GM12892 (cell line): ENCODE data around the gene AAGAB. TPM values are rescaled to one million over a fixed set of nuclear protein-coding genes. Genes with fewer than 3 reads are reported as not detected.
A peak's percentile ranks its signal among the peaks of the same experiment; 100 is the strongest.
"Not testable (repeated sequence)": the region's sequence is repeated elsewhere in the genome, so short reads cannot be mapped to it uniquely, and the experiment has no call there.

Source experiments
- DNase-seq: peaks from one replicate; pipeline ENCODE4 v3.0.0; 2011; ENCODE audit not compliant: insufficient read length
- FAIRE-seq: peaks from 2 replicates; lab custom pipeline; 2011; peaks lifted over from hg19 to GRCh38; lab: Jason Lieb, UNC
- POLR2A ChIP-seq: IDR thresholded peaks from 2 replicates; pipeline ENCODE4 v1.6.1; 2011; ENCODE audit warnings: low read depth, low read length, control low read depth
- POLR2AphosphoS5 ChIP-seq: IDR thresholded peaks from 2 replicates; pipeline ENCODE4 v1.6.1; 2011; ENCODE audit warnings: low read depth, low read length, control low read depth
- TAF1 ChIP-seq: IDR thresholded peaks from 2 replicates; pipeline ENCODE4 v1.6.1; 2011; ENCODE audit warnings: low read depth, mild to moderate bottlenecking, control low read depth, low read length, borderline replicate concordance
- polyA plus RNA-seq: library from polyadenylated mRNA; unstranded; fragments of >200 nt; gene quantifications from one replicate; pipeline ENCODE4 v1.2.1, GENCODE V29; 2012; ENCODE audit warnings: missing spikeins, inconsistent platforms; ENCODE audit not compliant: missing spikeins

Gene AAGAB, protein sequence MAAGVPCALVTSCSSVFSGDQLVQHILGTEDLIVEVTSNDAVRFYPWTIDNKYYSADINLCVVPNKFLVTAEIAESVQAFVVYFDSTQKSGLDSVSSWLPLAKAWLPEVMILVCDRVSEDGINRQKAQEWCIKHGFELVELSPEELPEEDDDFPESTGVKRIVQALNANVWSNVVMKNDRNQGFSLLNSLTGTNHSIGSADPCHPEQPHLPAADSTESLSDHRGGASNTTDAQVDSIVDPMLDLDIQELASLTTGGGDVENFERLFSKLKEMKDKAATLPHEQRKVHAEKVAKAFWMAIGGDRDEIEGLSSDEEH
- 26.6 TPM for polyA plus RNA-seq

DNA sequence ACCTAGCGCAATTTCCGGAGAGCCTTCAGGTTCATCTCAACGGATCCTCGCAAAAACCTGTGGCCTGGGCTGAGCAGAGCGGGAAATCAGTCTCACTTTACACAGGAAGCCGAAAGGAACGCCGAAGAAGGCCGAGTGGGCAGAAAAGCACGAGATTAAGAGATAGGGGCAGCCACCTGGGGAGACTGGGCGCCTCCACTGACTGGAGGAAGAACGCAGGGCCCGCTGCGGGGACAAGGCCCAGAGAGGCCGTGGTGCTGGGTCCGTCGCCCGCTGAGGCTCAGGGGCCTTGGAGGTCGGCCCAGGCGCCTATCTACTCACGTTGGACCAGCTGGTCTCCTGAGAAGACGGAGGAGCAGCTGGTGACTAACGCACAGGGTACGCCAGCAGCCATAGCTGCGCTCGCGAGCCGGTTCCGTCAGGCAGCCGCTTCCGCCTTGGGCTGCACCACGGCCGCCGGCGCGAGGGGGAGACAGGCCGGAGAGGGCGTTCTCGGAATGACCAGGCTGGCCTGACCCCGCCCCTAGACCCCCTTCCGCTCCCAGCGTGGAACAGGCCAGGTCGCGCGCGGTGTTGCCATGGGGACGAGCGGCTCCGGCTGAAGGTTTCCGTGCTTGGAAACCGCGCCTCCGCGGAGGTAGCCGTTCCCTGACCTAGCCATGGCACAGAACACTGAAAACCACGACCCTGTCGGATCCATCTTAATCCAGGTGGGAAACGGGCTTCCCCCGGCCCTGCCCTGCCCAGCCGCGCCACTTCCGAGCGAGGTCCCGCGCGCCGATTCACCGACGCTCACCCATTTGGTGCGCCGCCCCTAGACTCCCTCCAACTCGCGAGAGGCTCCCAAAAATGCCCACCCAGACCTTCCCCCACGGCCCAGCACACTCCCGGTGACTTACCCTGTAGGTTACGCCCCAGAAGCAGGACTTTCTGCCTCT is at the start of gene AAGAB, which contains the start of gene IQCH:
AAGAB (minus strand) TSS at position 424 of the 938 bp plus-strand sequence; CDS start at position 394, 30 bp downstream.
IQCH (plus strand) TSS at position 549 of the 938 bp plus-strand sequence; CDS start at position 660, 111 bp downstream.
- DNase-seq (peak; percentile 97), FAIRE-seq (peak; percentile 98)
- TF ChIP-seq POLR2AphosphoS5 (peak; percentile 93), TAF1 (peak; percentile 96), POLR2A (peak; percentile 96)

DNA sequence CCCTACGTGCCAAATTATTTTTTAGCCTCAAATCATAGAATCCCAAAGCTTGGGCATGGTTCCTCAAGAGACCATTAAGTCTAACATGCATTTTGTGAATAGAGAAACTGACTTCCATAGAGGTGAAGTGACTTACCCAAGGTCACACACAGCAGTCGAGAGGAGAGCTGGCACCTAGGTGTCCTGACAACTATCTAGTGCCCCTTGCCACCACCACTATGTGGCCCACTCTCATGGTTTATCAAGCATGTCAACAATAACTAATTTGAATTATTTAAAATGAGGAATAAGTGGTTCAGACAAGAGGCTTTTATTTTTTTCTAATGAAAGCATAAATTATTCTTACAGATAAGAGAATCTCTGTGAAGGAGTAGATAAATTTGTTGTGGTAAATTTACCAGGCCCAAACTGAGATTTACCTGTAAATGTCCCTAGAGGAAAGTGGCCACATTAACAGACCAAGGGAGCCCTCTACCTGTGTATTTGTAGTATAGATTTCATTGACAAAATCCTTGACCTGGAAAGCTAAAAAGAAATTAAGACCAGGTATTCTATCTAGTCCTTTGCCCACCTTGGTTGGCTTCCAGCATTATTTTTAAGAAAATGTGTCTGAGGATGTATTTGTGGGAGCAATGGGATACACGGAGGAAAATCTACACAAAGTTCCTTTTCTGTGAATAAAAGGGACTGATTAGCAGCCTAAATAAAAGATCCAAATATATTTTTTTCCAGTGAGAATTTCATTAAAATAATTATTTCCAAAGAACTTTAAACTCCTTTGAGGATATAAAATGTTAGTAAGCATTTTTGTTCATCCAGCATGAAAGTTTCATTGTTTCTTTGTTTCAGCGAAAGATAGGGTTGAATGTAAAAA is 49.3 kb upstream of the AAGAB start:
- FAIRE-seq: no peak
- DNase-seq: no peak
- TF ChIP-seq POLR2A (no peak), TAF1 (no peak), POLR2AphosphoS5 (no peak)

DNA sequence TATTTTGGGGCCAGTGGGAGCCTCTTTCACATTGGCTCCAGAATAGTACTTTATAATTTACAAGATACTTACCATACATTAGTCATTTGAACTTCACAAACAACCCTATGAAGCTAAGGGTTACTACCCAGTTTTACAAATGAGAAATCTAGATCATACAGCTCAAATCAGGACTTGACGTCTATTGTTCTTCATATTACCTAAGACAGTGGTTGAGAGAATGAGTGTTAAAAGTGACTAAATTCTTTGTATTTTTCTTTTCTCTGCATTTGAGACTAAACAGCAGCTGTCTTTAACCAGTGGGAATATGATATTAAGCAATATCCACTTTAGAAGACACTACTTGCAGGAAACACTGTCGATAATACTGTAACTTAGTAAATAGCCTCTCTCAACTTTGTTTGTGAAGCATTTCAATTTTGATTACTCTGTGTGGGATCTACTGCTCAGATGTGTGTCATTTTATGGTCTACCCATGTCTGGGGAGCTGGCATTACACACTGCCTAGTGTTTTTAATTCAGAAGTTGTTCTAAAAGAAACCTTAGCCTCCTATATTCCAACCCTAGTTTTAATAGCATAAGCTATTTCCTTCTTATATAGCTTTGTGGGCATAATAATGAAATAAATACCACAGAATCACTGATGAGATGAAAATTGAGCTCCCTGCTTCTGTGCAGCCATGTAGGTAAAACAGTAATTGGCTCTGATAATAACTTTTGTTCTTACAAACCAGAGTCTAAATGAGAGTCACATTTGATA is 46.0 kb upstream of the AAGAB start:
- TF ChIP-seq TAF1: no peak
- TF ChIP-seq POLR2A: no peak
- no peak for TF ChIP-seq POLR2AphosphoS5
- DNase-seq (no peak), FAIRE-seq (no peak)

DNA sequence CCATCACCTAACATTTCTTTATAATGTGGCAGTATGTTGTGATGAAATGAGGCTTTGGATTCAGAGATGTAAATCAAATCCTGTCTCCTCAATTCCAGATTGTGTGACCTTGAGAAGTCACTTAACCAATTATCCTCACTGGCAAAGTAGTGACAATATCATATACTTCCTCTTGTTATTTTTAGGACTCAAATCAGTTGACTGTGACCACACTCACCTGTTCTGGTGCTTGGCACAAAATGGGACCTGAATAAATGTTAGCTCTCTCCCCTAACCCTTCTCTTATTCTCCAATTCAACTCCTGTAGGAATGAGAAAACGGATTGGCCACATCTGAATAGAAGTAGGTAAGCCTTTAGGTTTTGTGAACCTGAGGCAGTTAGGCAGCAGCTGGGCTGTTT is 42.2 kb upstream of the AAGAB start:
- FAIRE-seq: no peak
- no peak for DNase-seq
- TF ChIP-seq POLR2AphosphoS5 (no peak), POLR2A (no peak), TAF1 (no peak)

DNA sequence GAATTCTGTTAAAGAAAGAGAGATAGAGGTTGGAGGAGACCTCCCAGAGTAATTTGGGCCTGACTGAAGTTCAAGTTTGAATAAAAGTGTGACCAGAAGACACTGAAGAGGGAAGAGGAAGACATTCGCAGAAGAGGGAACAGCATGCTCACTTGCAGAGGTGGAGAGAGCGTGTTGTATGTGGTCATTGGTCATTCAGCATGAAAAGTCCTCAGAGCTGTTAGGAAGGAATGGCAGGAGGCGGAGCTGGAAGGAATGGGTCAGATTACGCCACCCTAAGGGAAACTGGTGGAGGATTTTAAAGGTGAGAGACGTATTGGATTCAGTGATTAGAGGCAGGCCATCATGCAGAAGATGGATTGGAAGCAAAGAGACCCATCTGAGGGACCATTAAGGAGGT is 41.7 kb upstream of the AAGAB start:
- FAIRE-seq: peak; percentile 56
- no peak for DNase-seq
- TF ChIP-seq POLR2A (no peak), TAF1 (no peak), POLR2AphosphoS5 (no peak)

DNA sequence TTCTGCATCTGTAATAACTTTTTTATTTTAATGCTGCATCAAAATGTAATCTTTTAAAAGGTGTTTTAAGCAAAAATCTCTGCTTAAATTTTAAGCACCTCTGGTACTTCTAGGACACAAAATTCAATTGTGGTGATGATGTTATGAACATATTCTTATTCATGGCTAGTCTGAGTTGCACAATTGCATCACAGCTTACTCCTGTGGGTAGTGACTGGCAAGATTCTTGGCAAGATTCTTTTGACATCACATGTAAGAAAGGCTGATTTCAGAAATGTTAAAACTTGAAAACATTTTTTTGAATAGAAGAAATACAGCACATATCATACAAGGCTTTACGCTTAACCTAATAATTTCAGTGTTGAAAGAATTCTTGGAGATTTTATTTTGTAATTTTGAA is 35.9 kb upstream of the AAGAB start:
- no peak for DNase-seq
- FAIRE-seq: no peak
- TF ChIP-seq POLR2AphosphoS5: no peak
- no peak for TF ChIP-seq TAF1
- TF ChIP-seq POLR2A: no peak

DNA sequence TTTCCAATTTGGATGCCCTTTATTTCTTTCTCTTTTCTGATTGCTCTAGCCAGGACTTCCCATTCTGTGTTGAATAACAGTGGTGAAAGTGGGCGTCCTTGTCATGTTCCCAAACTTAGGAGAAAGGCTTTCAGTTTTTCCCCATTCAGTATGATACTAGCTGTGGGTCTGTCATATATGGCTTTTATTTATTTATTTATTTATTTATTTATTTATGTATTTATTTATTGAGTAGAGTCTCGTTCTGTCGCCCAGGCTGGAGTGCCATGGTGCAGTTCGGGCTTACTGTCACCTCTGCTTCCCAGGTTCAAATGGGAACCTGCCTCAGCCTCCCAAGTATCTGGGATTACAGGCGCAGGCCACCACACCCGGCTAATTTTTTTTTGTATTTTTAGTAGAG is 31.9 kb upstream of the AAGAB start:
- not testable (repeated sequence) for DNase-seq, FAIRE-seq

DNA sequence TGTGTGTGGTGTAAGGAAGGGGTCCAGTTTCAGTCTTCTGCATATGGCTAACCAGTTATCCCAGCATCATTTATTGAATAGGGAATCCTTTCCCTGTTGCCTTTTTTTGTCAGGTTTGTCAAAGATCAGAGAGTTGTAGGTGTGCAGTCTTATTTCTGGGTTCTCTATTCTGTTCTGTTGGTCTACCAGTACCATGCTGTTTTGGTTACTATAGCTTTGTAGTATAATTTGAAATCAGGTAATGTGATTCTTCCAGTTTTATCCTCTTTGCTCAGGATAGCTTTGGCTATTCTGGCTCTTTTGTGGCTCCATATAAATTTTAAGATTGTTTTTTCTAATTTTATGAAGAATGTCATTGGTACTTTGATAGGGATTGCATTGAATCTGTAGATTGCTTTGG is 31.2 kb upstream of the AAGAB start:
- FAIRE-seq: not testable (repeated sequence)

DNA sequence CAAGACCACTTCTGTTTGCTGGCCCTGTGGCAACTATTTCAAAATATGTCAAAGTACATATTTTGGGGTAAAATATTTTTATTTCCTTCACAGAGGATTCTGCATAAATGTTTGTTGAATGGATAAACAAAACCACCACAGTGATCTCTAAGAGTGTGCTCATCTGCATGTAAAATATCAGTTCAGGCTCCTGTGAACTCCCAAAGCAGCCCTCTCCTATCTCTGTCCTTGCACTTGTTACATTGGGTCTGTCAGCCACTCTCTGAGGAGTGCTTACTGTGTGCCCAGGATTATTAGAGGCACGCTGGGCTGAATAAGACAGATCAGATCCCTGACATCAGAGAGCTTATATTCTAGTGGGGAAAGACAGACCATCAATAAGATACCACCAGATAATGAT is 27.3 kb upstream of the AAGAB start:
- no peak for FAIRE-seq
- TF ChIP-seq POLR2A: no peak
- no peak for TF ChIP-seq TAF1
- TF ChIP-seq POLR2AphosphoS5: no peak
- no peak for DNase-seq

More for the DNA sequence above, 31.2 kb upstream of the AAGAB start:
- not testable (repeated sequence) for DNase-seq

DNA sequence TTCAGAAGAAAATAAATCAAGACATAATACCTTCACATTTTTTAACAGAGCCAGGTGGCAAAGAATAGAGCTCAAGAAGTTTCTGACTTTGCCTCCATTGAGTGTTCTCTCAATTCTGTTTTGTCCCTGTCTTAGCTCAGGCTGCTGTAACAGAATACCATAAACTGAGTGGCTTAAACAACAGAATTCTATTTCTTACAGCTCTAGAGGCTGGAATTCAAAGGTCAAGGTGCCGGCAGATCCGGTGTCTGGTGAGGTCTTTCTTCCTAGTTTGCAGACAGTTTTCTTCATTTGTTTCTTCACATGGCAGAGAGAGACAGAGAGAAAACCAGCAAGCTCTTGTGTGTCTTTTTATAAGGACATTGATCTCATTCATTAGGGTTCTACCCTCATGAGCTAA is 25.8 kb upstream of the AAGAB start:
- FAIRE-seq: no peak
- DNase-seq: no peak
- no peak for TF ChIP-seq POLR2AphosphoS5
- no peak for TF ChIP-seq POLR2A
- TF ChIP-seq TAF1: no peak

DNA sequence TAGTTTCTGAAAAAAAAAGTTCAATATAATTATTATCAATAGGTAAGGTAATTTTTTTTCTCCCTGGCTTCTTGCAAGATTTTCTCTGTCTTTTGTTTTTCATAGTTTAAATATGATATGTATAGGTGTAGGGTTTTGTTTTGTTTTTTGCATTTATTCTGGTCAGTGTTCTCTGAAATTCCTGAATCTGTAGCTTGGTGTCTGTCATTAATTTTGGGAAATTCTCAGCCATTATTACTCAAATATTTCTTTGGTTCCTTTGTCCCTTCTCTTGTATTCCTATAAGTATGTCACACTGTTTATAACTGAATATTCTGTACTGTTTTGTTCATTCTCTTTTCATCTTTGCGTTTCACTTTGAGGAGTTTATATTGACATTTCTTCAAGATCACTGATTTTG is 22.2 kb upstream of the AAGAB start:
- TF ChIP-seq POLR2A: no peak
- no peak for TF ChIP-seq POLR2AphosphoS5
- TF ChIP-seq TAF1: no peak
- DNase-seq: no peak
- FAIRE-seq: no peak
